Activated B cell treated with CpG ODN at 0.5 μM for 24 hours (primary cell): ENCODE results near the gene EMCN. TPM values are rescaled to one million over a fixed set of nuclear protein-coding genes. Genes with fewer than 3 reads are reported as not detected.
"Not testable (repeated sequence)": the region's sequence is repeated elsewhere in the genome, so short reads cannot be mapped to it uniquely, and the experiment has no call there.

Source experiments
- ATAC-seq: fragments of 200-7000 bp; cut with Tn5 transposase; one replicate; pipeline ENCODE4 v1.10.0; 2021; ENCODE audit warnings: low read depth, mild to moderate bottlenecking, moderate library complexity
- CTCF ChIA-PET: fragments of 350-600 bp; sonication (Branson Sonifier 250); formaldehyde crosslinking; loops from one replicate; lab custom pipeline; 2021; ENCODE audit warnings: antibody characterized with exemption; lab: Charles Lee
- POLR2A ChIA-PET: fragments of 350-600 bp; sonication (Branson Sonifier 250); formaldehyde crosslinking; loops from one replicate; lab custom pipeline; 2021; ENCODE audit warnings: antibody characterized with exemption; lab: Charles Lee
- DNase-seq: peaks from one replicate; pipeline ENCODE4 v3.0.0; 2022
- H3K27ac Mint-ChIP-seq: one replicate; pipeline ENCODE4 v1.8.0; 2020; ENCODE audit warnings: mixed read lengths
- H3K27me3 Mint-ChIP-seq: one replicate; pipeline ENCODE4 v1.8.0; 2021; ENCODE audit warnings: mixed read lengths
- H3K36me3 Mint-ChIP-seq: one replicate; pipeline ENCODE4 v1.8.0; 2021; ENCODE audit warnings: low read depth, mixed read lengths
- H3K4me1 Mint-ChIP-seq: one replicate; pipeline ENCODE4 v1.8.0; 2021; ENCODE audit warnings: mixed read lengths
- H3K4me3 Mint-ChIP-seq: one replicate; pipeline ENCODE4 v1.8.0; 2020; ENCODE audit warnings: mild to moderate bottlenecking, mixed read lengths
- H3K9me3 Mint-ChIP-seq: one replicate; pipeline ENCODE4 v1.8.0; 2020; ENCODE audit warnings: mixed read lengths
- CTCF ChIP-seq: fragments of 200-600 bp; IDR thresholded peaks from one replicate; pipeline ENCODE4 v1.8.0; 2022; ENCODE audit warnings: antibody characterized with exemption, mild to moderate bottlenecking
- intact Hi-C: fragments of 100-400 bp; cut with micrococcal nuclease; formaldehyde crosslinking; loops from one replicate; pipeline ENCODE4 v1.15.1; 2024
- total RNA-seq: library from RNA; stranded (reverse); gene quantifications from 2 replicates; pipeline ENCODE4 v1.2.3, GENCODE V29; 2022

The EMCN gene
- total RNA-seq, 1 donor from 2014 or later = not detected

DNA sequence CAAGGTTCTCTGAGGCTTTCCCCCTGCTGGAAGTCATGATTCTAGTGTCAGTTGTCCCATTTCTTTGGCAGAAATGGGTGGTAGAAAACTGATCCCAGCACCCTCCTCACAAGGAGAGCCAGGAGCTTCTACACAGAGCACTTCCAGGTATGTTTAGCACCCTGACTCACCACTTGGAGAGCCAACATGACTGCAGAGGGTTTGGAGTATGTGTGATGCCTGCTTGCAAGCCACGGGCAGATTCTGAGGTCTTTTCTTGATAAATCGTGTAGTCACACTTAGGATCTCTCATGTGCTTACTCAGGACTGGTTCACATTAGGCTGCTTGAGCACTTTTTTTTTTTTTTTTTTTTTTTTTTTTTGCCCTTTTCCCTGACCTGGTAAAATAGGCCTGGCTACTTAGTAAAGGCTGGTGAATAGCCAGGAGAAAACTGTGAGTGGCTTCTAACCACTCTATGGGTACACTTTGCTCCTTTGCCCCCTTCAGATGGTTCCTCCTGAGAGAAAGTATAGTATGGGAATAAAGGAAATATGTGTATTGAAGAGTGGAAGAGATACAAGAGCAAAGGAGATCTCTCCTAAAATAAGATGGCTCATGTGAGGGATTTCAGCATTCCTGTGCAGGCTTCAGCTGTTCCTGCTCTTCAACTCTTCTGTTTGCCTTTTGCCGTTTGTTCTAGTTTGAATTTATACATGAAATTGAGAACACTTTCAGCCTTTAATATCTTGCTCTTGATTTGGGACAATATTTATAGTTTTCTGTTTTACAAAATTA is 103.6 kb downstream of the EMCN start:
- intact Hi-C loops = no loop called here
- ChIA-PET CTCF (no interaction called here), POLR2A (no interaction called here)
- Mint-ChIP-seq H3K27me3 (peaks cover 11% of the 10 kb centered on the region), H3K36me3 (no peaks in the 10 kb centered on the region), H3K4me1 (no peaks in the 10 kb centered on the region), H3K27ac (no peak overlapping the region), H3K9me3 (no peaks in the 10 kb centered on the region), H3K4me3 (no peak overlapping the region)
- ATAC-seq (no peak), DNase-seq (no peak)
- no peak for TF ChIP-seq CTCF

- Mint-ChIP-seq H3K4me3 (no peak overlapping the region), H3K27ac (no peak overlapping the region), H3K27me3 (peaks cover 1% of the 10 kb centered on the region), H3K4me1 (no peaks in the 10 kb centered on the region), H3K9me3 (no peaks in the 10 kb centered on the region), H3K36me3 (no peaks in the 10 kb centered on the region)
- TF ChIP-seq CTCF = no peak
- CTCF ChIA-PET = no interaction called here
- POLR2A ChIA-PET = no interaction called here
- no peak for ATAC-seq
- intact Hi-C loops = no loop called here
- no peak for DNase-seq
Measured at GRCh38 chr4:100391863-100392262, 126.0 kb downstream of the EMCN start.

GRCh38 chr4:100391086-100391485 is 126.7 kb downstream of the EMCN start:
- Mint-ChIP-seq H3K9me3 (no peaks in the 10 kb centered on the region), H3K27ac (no peak overlapping the region), H3K27me3 (no peaks in the 10 kb centered on the region), H3K4me1 (no peaks in the 10 kb centered on the region), H3K4me3 (no peak overlapping the region), H3K36me3 (no peaks in the 10 kb centered on the region)
- CTCF ChIA-PET = no interaction called here
- ATAC-seq (no peak), DNase-seq (no peak)
- POLR2A ChIA-PET = no interaction called here
- intact Hi-C loops = no loop called here
- no peak for TF ChIP-seq CTCF

DNA sequence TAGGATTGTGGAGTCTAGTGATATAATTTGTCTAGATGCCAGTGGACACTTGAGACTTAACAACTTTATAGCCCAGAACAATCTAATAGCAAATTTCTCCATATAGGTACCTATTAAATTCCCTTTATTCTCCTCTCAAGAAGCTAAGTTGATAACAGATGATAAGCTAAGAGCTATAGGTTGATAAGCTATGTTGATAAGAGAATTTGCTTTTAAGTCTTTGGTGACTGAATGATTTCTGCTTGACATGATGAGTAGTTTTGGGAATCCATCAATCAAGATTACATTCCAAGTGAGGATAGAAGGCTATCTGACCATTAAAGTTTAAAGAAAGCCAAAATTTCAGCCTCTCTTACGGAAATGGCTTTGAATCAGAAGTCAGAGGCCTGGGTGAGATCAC is 131.6 kb downstream of the EMCN start:
- ChIA-PET CTCF (interaction anchor here (1.4 kb wide), 1 partner anchor 13 kb away, joined by 4 read pairs; no protein-coding TSS in a partner anchor), POLR2A (no interaction called here)
- no peak overlapping the region for H3K27ac Mint-ChIP-seq
- no peaks in the 10 kb centered on the region for H3K36me3 Mint-ChIP-seq
- no peaks in the 10 kb centered on the region for H3K27me3 Mint-ChIP-seq
- H3K4me1 Mint-ChIP-seq = no peaks in the 10 kb centered on the region
- ATAC-seq = no peak
- no peak for TF ChIP-seq CTCF
- intact Hi-C loops = no loop called here
- DNase-seq = no peak
- no peaks in the 10 kb centered on the region for H3K9me3 Mint-ChIP-seq
- H3K4me3 Mint-ChIP-seq = no peak overlapping the region

GRCh38 chr4:100380401-100380800 is 137.4 kb downstream of the EMCN start:
- CTCF ChIA-PET, H3K27ac Mint-ChIP-seq, H3K4me1 Mint-ChIP-seq, H3K36me3 Mint-ChIP-seq, POLR2A ChIA-PET, H3K4me3 Mint-ChIP-seq, intact Hi-C loops, DNase-seq, ATAC-seq, H3K9me3 Mint-ChIP-seq: not testable (repeated sequence)
- peaks cover 15% of the 10 kb centered on the region for H3K27me3 Mint-ChIP-seq
